Naive B cell (primary cell): ENCODE data around the gene A4GNT. TPM values are rescaled to one million over a fixed set of nuclear protein-coding genes. Genes with fewer than 3 reads are reported as not detected.

ENCODE experiments used
- ATAC-seq, 2 donors: fragments of 150-1000 bp; cut with Tn5 transposase; 2 replicates each; pipeline ENCODE4 v1.10.0; 2021; ENCODE audit warnings: low read depth in 2 of 2, mild to moderate bottlenecking in 2 of 2, moderate library complexity in 2 of 2
- DNase-seq: peaks from one replicate; pipeline ENCODE4 v3.0.0; 2022
- H3K27ac Mint-ChIP-seq, 6 donors: one replicate each; pipeline ENCODE4 v1.8.0; 2020 to 2022; ENCODE audit warnings: mild to moderate bottlenecking in 6 of 6, mixed read lengths in 6 of 6, moderate library complexity in 5 of 6, inconsistent platforms in 2 of 6
- H3K27me3 Mint-ChIP-seq, 3 donors: one replicate each; pipeline ENCODE4 v1.8.0; 2021 to 2022; ENCODE audit warnings: mixed read lengths in 3 of 3, mild to moderate bottlenecking in 1 of 3
- H3K36me3 Mint-ChIP-seq, 2 donors: one replicate each; pipeline ENCODE4 v1.8.0; 2020 to 2022; ENCODE audit warnings: mixed read lengths in 2 of 2, inconsistent platforms in 1 of 2, mild to moderate bottlenecking in 1 of 2
- H3K4me1 Mint-ChIP-seq, 3 donors: one replicate each; pipeline ENCODE4 v1.8.0; 2020 to 2022; ENCODE audit warnings: mixed read lengths in 3 of 3, inconsistent platforms in 1 of 3, mild to moderate bottlenecking in 1 of 3, moderate library complexity in 1 of 3
- H3K4me3 Mint-ChIP-seq, 8 donors: one replicate each; pipeline ENCODE4 v1.8.0; 2020 to 2022; ENCODE audit warnings: mild to moderate bottlenecking in 8 of 8, mixed read lengths in 8 of 8, moderate library complexity in 8 of 8, inconsistent platforms in 2 of 8
- H3K9me3 Mint-ChIP-seq, 7 donors: one replicate each; pipeline ENCODE4 v1.8.0; 2020 to 2022; ENCODE audit warnings: mixed read lengths in 7 of 7, mild to moderate bottlenecking in 5 of 7, inconsistent platforms in 2 of 7, moderate library complexity in 1 of 7
- polyA plus RNA-seq, 6 donors: library from polyadenylated mRNA; unstranded; fragments of 300-500 nt; fragmentation: Illumina TruSeq; gene quantifications; one replicate each; pipeline ENCODE4 v1.2.3, GENCODE V29; 2021; ENCODE audit warnings: low read depth in 6 of 6

The A4GNT gene
- polyA plus RNA-seq, 6 donors from 2014 or later: 0.19 TPM; not detected in 5

DNA sequence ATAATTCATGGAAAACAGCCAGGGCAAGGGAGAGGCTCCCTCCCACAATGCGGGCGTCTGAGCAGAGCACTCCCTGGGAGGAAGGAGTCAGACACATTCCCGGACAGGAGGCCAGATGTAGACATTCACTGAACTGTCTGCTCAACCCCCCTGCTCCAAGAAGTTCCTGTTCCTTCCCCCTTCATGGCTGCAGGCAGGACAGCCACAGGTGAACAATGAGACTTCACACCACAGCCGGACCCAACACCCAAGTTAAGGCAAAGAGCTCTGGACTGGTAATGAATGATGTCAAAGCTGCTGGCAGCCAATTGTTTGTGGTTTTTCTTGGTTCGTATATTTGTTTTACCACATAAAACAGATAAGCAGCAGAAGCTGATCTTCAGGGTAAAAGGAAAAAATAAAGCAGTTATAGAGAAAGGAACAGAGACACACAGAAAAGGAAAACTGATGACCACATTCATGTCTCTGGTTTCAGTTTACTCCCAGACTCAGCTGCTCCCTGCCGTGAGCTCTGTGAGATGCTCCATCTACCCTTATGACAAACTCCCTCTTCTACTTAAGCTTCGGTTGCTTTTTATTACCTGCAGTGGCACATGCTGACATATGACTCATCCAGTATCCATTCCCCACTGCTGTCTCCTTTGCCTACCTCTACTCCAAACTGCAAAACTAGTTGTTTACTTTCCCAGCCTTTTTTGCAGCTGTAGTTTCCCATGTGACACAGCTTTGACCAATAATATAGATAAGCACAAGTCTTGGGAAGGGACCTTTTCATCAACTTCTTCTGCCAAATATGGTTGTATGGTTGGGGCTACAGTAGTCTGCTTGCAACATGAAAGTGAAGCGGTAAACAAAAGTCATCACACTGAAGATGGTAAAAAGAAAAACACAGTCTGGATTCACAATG, 49.9 kb downstream of the A4GNT start:
- H3K4me1 Mint-ChIP-seq: no peaks in the 10 kb centered on the region
- H3K4me3 Mint-ChIP-seq: no peak overlapping the region
- H3K9me3 Mint-ChIP-seq: peaks cover 0 to 4% (median 0%) of the 10 kb centered on the region in 7 donors
- H3K36me3 Mint-ChIP-seq: no peaks in the 10 kb centered on the region
- H3K27ac Mint-ChIP-seq: peak overlapping the region in 1 of 6 donors; percentile 44
- DNase-seq (no peak), ATAC-seq (no peak)
- H3K27me3 Mint-ChIP-seq: peaks cover 18 to 37% (median 25%) of the 10 kb centered on the region in 3 donors

DNA sequence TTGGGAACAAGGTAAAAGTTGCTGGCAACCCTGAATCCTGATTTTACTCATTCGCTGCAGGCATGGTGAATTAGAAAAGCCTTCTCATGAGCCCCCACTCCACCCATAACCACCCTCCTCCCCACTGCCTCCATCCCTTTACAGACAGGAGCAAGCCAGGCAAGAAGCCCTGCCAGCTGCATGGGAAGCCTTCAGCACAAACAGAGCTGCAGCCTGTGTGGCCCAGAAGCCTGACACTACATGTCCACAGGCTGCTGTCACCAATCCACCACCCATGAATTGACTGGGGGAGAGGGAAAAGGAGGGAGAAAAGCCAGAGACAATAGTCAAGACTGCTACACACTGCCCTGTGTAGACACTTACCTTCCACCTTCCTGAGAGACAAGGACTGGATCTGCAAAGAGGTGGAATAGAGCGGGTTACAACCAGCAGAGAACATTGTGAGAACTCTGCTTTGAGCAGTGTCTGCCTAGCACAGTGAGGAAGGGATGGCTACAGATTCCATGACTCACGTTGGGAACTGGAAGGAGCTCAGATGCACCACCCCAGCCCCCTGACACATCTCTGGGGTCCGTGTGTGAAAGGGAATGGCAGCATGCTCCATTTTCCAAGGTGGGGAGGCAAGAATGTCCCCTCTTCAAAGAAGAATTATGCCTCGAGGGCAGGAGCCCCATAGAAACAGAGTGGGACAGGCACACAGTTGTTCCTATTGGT, 50.7 kb downstream of the A4GNT start:
- ATAC-seq (no peak), DNase-seq (no peak)
- Mint-ChIP-seq H3K27ac (peak overlapping the region in 2 of 6 donors; percentile 40 to 81), H3K9me3 (peaks cover 0 to 4% (median 0%) of the 10 kb centered on the region in 7 donors), H3K27me3 (peaks cover 18 to 37% (median 21%) of the 10 kb centered on the region in 3 donors), H3K36me3 (no peaks in the 10 kb centered on the region), H3K4me1 (no peaks in the 10 kb centered on the region), H3K4me3 (no peak overlapping the region)

DNA sequence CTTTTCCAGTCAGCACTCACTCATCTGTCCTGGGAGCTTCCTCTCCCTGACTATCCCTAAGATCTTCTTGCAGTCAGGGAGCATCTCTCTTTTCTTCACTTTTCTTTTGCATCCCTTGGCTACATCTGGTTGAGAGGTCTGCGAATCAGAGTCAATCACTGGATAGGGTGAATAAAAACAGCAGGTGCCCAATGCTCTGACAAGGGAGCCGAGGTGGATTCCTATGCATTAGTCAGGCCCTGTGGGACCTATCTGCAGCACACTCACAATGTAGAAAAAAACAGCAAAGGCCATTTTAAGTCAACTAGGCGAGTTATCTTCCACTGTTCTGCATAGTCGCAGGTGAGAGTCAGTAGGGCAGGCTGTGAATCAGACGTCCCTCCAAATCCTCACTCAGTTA, 52.3 kb downstream of the A4GNT start:
- H3K9me3 Mint-ChIP-seq: peaks cover 0 to 4% (median 3%) of the 10 kb centered on the region in 7 donors
- H3K4me3 Mint-ChIP-seq: no peak overlapping the region
- H3K27ac Mint-ChIP-seq: no peak overlapping the region

DNA sequence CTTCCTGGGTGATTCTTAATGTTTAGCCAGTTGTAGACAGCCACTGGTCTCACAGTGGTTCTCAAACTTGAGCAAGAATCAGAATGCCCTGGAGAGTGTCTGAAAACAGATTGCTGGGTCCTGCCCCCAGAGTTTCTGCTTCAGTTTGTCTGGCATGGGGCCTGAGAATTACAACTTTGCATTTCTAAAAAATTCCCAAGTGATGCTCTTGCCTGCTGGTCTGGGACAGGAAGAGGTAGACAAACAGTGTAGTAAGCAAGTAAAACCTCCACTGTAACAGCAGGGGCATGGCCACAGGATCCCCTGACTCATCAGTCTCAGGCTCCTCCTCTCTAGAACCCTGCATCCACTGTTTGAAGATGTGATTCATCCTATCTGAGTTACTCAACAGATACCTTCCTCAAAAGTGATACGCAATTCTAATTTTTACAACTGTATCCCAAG, 53.3 kb downstream of the A4GNT start:
- no peak for ATAC-seq
- no peaks in the 10 kb centered on the region for H3K4me1 Mint-ChIP-seq

More for the DNA sequence above, 52.3 kb downstream of the A4GNT start:
- peaks cover 23 to 37% (median 24%) of the 10 kb centered on the region in 3 donors for H3K27me3 Mint-ChIP-seq
- ATAC-seq (no peak), DNase-seq (no peak)
- no peaks in the 10 kb centered on the region for H3K4me1 Mint-ChIP-seq
- no peaks in the 10 kb centered on the region for H3K36me3 Mint-ChIP-seq

DNA sequence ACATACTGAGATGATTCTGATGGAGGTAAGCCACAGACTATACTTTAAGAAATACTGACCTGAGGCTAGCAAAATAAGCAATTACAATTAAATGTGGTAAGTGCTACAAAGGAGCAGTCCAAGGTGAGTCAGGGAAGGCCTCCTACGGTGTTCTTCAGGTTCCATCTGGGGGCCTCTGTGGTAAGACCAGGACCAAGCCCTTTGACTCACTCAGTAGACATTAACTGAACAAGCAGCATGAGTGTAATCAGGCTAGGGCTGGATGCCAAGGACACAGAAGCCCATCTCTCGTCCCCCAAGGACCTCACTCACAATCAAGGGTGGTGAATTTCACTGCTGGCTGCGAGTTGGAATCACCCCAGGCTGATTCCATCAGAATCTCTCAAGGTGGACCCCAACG, 54.1 kb downstream of the A4GNT start:
- ATAC-seq (no peak), DNase-seq (no peak)
- H3K36me3 Mint-ChIP-seq: no peaks in the 10 kb centered on the region
- no peaks in the 10 kb centered on the region for H3K4me1 Mint-ChIP-seq
- peaks cover 0 to 11% (median 7%) of the 10 kb centered on the region in 7 donors for H3K9me3 Mint-ChIP-seq
- peak overlapping the region in 1 of 6 donors; percentile 11 for H3K27ac Mint-ChIP-seq
- peaks cover 27 to 33% (median 28%) of the 10 kb centered on the region in 3 donors for H3K27me3 Mint-ChIP-seq
- no peak overlapping the region for H3K4me3 Mint-ChIP-seq

More for the DNA sequence above, 53.3 kb downstream of the A4GNT start:
- Mint-ChIP-seq H3K27ac (no peak overlapping the region), H3K36me3 (no peaks in the 10 kb centered on the region), H3K9me3 (peaks cover 0 to 5% (median 2%) of the 10 kb centered on the region in 7 donors), H3K4me3 (no peak overlapping the region), H3K27me3 (peaks cover 23 to 37% (median 24%) of the 10 kb centered on the region in 3 donors)
- no peak for DNase-seq

Other genes starting within 250 kb of the A4GNT start
- not detected for gene CLDN18, start 122.2 kb downstream of the A4GNT start, polyA plus RNA-seq
- gene DZIP1L, start 16.8 kb downstream of the A4GNT start, polyA plus RNA-seq: not detected
- gene DBR1, start 42.5 kb upstream of the A4GNT start, polyA plus RNA-seq: 10 to 100 TPM in 3 of 6 donors, 1 to 10 TPM in 2, not detected in 1; 7.6 to 14.3 (median 11.9) TPM
- 10 to 100 TPM; 47.4 to 70.5 (median 57.3) TPM for gene ARMC8, start 54.9 kb upstream of the A4GNT start, polyA plus RNA-seq
- 1 to 10 TPM in 2 of 6 donors, under 1 TPM in 3, not detected in 1; 0.34 to 1.2 (median 0.87) TPM for gene NME9, start 197.5 kb upstream of the A4GNT start, polyA plus RNA-seq
- gene MRAS, start 216.2 kb upstream of the A4GNT start, polyA plus RNA-seq: not detected